HL-60 (cell line): ENCODE results near the gene TMEM38A.

Source experiments
- CTCF ChIP-seq: IDR thresholded peaks from one replicate; pipeline ENCODE4 v1.5.1; 2011; ENCODE audit warnings: low read length, control low read depth, inconsistent platforms; ENCODE audit not compliant: insufficient read depth
- POLR2AphosphoS5 ChIP-seq: IDR thresholded peaks from 2 replicates; pipeline ENCODE4 v1.6.1; 2012; ENCODE audit warnings: low read depth
- REST ChIP-seq: IDR thresholded peaks from 2 replicates; pipeline ENCODE4 v1.6.1; 2012; ENCODE audit warnings: low read depth; ENCODE audit not compliant: insufficient replicate concordance

- TF ChIP-seq CTCF (no peak), POLR2AphosphoS5 (no peak), REST (no peak)
Measured at GRCh38 chr19:16614941-16615340, 46.0 kb upstream of the TMEM38A start.
